Stimulated activated effector memory CD8-positive, alpha-beta T cell treated with anti-CD3 and anti-CD28 coated beads, Interleukin-12 subunit alpha, Interleukin-12 subunit beta, amount 100 ng/mL, for 72 hours (primary cell): Measurements from ENCODE around the gene DSC2.
"Not testable (repeated sequence)": the region's sequence is repeated elsewhere in the genome, so short reads cannot be mapped to it uniquely, and the experiment has no call there.

Source experiments
- ATAC-seq: fragments of 150-1000 bp; cut with Tn5 transposase; 2 replicates; pipeline ENCODE4 v1.10.0; 2021
- DNase-seq, 2 donors: peaks; one replicate each; pipeline ENCODE4 v3.0.0; 2021 to 2022; ENCODE audit warnings: low spot score in 2 of 2
- H3K27ac Mint-ChIP-seq: one replicate; pipeline ENCODE4 v1.8.0; 2022; ENCODE audit warnings: mild to moderate bottlenecking, mixed read lengths
- H3K36me3 Mint-ChIP-seq: one replicate; pipeline ENCODE4 v1.8.0; 2022; ENCODE audit warnings: mild to moderate bottlenecking, mixed read lengths
- H3K4me1 Mint-ChIP-seq: one replicate; pipeline ENCODE4 v1.8.0; 2022; ENCODE audit warnings: mixed read lengths
- H3K4me3 Mint-ChIP-seq: one replicate; pipeline ENCODE4 v1.8.0; 2022; ENCODE audit warnings: mild to moderate bottlenecking, mixed read lengths
- H3K9me3 Mint-ChIP-seq: one replicate; pipeline ENCODE4 v1.8.0; 2022; ENCODE audit warnings: mixed read lengths

DSC2 gene

GRCh38 chr18:31102025-31102684 lies at the start of gene DSC2:
TSS of gene DSC2 (minus strand) at chr18:31102421. CDS start at chr18:31101971, 450 bp downstream.
- no peak for DNase-seq
- peaks cover 20% of the 10 kb centered on the region for H3K9me3 Mint-ChIP-seq

GRCh38 chr18:31149351-31149750 lies 47.1 kb upstream of the DSC2 start:
- no peak overlapping the region for H3K27ac Mint-ChIP-seq
- H3K4me1 Mint-ChIP-seq, result no peaks in the 10 kb centered on the region
- H3K9me3 Mint-ChIP-seq, result peaks cover 10% of the 10 kb centered on the region
- H3K4me3 Mint-ChIP-seq, result no peak overlapping the region
- DNase-seq (no peak), ATAC-seq (no peak)
- H3K36me3 Mint-ChIP-seq, result no peaks in the 10 kb centered on the region

More at GRCh38 chr18:31102025-31102684, at the start of gene DSC2:
- ATAC-seq, result no peak
- Mint-ChIP-seq H3K36me3 (no peaks in the 10 kb centered on the region), H3K4me3 (no peak within 1 kb of the TSS), H3K4me1 (no peaks in the 10 kb centered on the region), H3K27ac (no peak within 1 kb of the TSS)

GRCh38 chr18:31148600-31148999 lies 46.4 kb upstream of the DSC2 start:
- H3K4me1 Mint-ChIP-seq, result no peaks in the 10 kb centered on the region
- DNase-seq, result no peak

GRCh38 chr18:31146809-31147208 lies 44.6 kb upstream of the DSC2 start:
- Mint-ChIP-seq H3K9me3 (peaks cover 8% of the 10 kb centered on the region), H3K4me3 (no peak overlapping the region), H3K27ac (no peak overlapping the region), H3K4me1 (no peaks in the 10 kb centered on the region), H3K36me3 (no peaks in the 10 kb centered on the region)
- no peak for DNase-seq
- no peak for ATAC-seq

More at GRCh38 chr18:31148600-31148999, 46.4 kb upstream of the DSC2 start:
- Mint-ChIP-seq H3K36me3 (no peaks in the 10 kb centered on the region), H3K9me3 (peaks cover 5% of the 10 kb centered on the region), H3K27ac (no peak overlapping the region), H3K4me3 (no peak overlapping the region)
- no peak for ATAC-seq

- H3K4me1 Mint-ChIP-seq, result no peaks in the 10 kb centered on the region
- no peak overlapping the region for H3K27ac Mint-ChIP-seq
- no peaks in the 10 kb centered on the region for H3K36me3 Mint-ChIP-seq
- no peak for DNase-seq
- no peak for ATAC-seq
- peaks cover 8% of the 10 kb centered on the region for H3K9me3 Mint-ChIP-seq
- no peak overlapping the region for H3K4me3 Mint-ChIP-seq
These were observed 40.8 kb upstream of the DSC2 start for GRCh38 chr18:31143025-31143424.

- DNase-seq, result no peak
- Mint-ChIP-seq H3K27ac (no peak overlapping the region), H3K9me3 (peaks cover 7% of the 10 kb centered on the region), H3K36me3 (no peaks in the 10 kb centered on the region), H3K4me3 (no peak overlapping the region), H3K4me1 (no peaks in the 10 kb centered on the region)
- ATAC-seq, result no peak
These were observed 36.5 kb upstream of the DSC2 start for GRCh38 chr18:31138709-31139108.

- Mint-ChIP-seq H3K4me1 (no peaks in the 10 kb centered on the region), H3K36me3 (no peaks in the 10 kb centered on the region), H3K4me3 (no peak overlapping the region), H3K27ac (no peak overlapping the region), H3K9me3 (peaks cover 7% of the 10 kb centered on the region)
- ATAC-seq, result no peak
- DNase-seq, result no peak
These were observed 32.8 kb upstream of the DSC2 start for GRCh38 chr18:31134988-31135529.

GRCh38 chr18:31129398-31130115 lies 27.3 kb upstream of the DSC2 start:
- H3K36me3 Mint-ChIP-seq, result no peaks in the 10 kb centered on the region

GRCh38 chr18:31125878-31126277 lies 23.7 kb upstream of the DSC2 start:
- no peak overlapping the region for H3K4me3 Mint-ChIP-seq
- H3K27ac Mint-ChIP-seq, result no peak overlapping the region
- H3K36me3 Mint-ChIP-seq, result no peaks in the 10 kb centered on the region
- DNase-seq, result no peak
- no peak for ATAC-seq
- H3K4me1 Mint-ChIP-seq, result no peaks in the 10 kb centered on the region
- H3K9me3 Mint-ChIP-seq, result peaks cover 2% of the 10 kb centered on the region

More at GRCh38 chr18:31129398-31130115, 27.3 kb upstream of the DSC2 start:
- Mint-ChIP-seq H3K27ac (no peak overlapping the region), H3K9me3 (peaks cover 4% of the 10 kb centered on the region), H3K4me3 (no peak overlapping the region), H3K4me1 (no peaks in the 10 kb centered on the region)
- ATAC-seq (no peak), DNase-seq (no peak)

GRCh38 chr18:31123125-31123524 lies 20.9 kb upstream of the DSC2 start:
- not testable (repeated sequence) for H3K4me1 Mint-ChIP-seq, H3K27ac Mint-ChIP-seq, ATAC-seq, H3K36me3 Mint-ChIP-seq, H3K4me3 Mint-ChIP-seq, DNase-seq
- H3K9me3 Mint-ChIP-seq, result peaks cover 17% of the 10 kb centered on the region

GRCh38 chr18:31120594-31120993 lies 18.4 kb upstream of the DSC2 start:
- no peak overlapping the region for H3K27ac Mint-ChIP-seq
- no peaks in the 10 kb centered on the region for H3K36me3 Mint-ChIP-seq
- ATAC-seq, result no peak
- H3K4me3 Mint-ChIP-seq, result no peak overlapping the region
- DNase-seq, result no peak
- H3K9me3 Mint-ChIP-seq, result peaks cover 27% of the 10 kb centered on the region
- no peaks in the 10 kb centered on the region for H3K4me1 Mint-ChIP-seq

GRCh38 chr18:31116853-31117595 lies 14.8 kb upstream of the DSC2 start:
- H3K4me1 Mint-ChIP-seq, result no peaks in the 10 kb centered on the region
- no peak for ATAC-seq
- DNase-seq, result no peak
- H3K27ac Mint-ChIP-seq, result no peak overlapping the region
- no peak overlapping the region for H3K4me3 Mint-ChIP-seq
- H3K9me3 Mint-ChIP-seq, result peaks cover 31% of the 10 kb centered on the region
- no peaks in the 10 kb centered on the region for H3K36me3 Mint-ChIP-seq

- Mint-ChIP-seq H3K36me3 (no peaks in the 10 kb centered on the region), H3K4me3 (no peak overlapping the region), H3K4me1 (no peaks in the 10 kb centered on the region), H3K9me3 (peaks cover 17% of the 10 kb centered on the region), H3K27ac (no peak overlapping the region)
- no peak for DNase-seq
- ATAC-seq, result no peak
These were observed 10.6 kb upstream of the DSC2 start for GRCh38 chr18:31112804-31113203.

- Mint-ChIP-seq H3K27ac (no peak overlapping the region), H3K4me1 (no peaks in the 10 kb centered on the region), H3K4me3 (no peak overlapping the region), H3K9me3 (peaks cover 13% of the 10 kb centered on the region), H3K36me3 (no peaks in the 10 kb centered on the region)
- DNase-seq (no peak), ATAC-seq (no peak)
These were observed 3.5 kb upstream of the DSC2 start for GRCh38 chr18:31105733-31106132.

GRCh38 chr18:31104444-31104843 lies 2.2 kb upstream of the DSC2 start:
- no peak overlapping the region for H3K4me3 Mint-ChIP-seq
- no peak for ATAC-seq
- DNase-seq, result no peak
- H3K4me1 Mint-ChIP-seq, result no peaks in the 10 kb centered on the region
- H3K27ac Mint-ChIP-seq, result no peak overlapping the region
- no peaks in the 10 kb centered on the region for H3K36me3 Mint-ChIP-seq
- peaks cover 13% of the 10 kb centered on the region for H3K9me3 Mint-ChIP-seq
